ENCODE measurements around the gene ZNF584. TPM values are rescaled to one million over a fixed set of nuclear protein-coding genes. Genes with fewer than 3 reads are reported as not detected.

ZNF584 gene
- total RNA-seq: 10 to 100 TPM in 2 of 4 donors, 1 to 10 TPM in 2; 7.9 to 34.1 (median 9.2) TPM

DNA sequence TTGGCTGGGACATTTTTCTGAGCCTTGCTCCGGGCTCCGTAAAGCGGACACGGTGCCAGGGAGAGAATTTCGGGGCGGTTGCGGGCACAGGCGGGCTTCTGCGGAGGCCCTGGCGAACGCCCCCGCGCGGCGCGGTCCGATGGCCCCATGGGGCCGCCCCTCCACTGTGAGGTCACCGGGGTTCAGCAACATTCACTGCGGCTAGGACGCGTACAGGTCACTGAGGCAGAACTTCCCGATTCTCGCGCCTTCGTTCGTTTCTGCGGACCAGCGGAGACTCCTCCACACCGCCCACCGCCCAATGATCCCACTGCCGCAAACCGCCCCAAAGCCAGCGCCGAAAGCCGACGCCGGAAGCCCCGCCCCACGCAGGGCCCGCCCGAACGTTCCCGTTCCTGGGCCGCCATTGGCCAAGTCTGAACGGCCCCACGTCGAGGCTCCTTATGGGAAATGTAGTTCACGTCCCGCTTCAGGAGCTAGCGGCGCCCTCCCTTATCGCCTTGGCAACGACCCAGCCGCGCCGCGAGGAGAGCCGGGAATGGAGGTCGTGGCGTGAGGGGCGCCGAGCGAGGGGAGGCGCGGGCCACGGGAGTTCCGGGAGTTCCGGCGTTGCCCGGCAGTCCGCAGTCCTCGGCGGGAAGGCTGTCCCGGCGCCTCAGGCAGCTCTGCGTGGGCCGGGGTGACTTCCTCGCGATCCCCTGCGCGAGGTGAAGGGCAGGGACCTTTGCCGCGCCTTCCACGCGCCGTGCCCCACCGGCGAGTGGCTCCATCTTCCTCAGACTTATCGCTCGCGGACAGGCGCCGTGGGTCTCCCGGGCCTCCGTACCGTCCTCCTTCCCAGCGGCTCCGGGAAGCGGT is at the start of gene ZNF584:
Gene ZNF584 (plus strand): TSS at position 498 of the 858 bp plus-strand sequence. CDS start 499 bp downstream, outside the sequence.
- TF ChIP-seq, protein P1, sequence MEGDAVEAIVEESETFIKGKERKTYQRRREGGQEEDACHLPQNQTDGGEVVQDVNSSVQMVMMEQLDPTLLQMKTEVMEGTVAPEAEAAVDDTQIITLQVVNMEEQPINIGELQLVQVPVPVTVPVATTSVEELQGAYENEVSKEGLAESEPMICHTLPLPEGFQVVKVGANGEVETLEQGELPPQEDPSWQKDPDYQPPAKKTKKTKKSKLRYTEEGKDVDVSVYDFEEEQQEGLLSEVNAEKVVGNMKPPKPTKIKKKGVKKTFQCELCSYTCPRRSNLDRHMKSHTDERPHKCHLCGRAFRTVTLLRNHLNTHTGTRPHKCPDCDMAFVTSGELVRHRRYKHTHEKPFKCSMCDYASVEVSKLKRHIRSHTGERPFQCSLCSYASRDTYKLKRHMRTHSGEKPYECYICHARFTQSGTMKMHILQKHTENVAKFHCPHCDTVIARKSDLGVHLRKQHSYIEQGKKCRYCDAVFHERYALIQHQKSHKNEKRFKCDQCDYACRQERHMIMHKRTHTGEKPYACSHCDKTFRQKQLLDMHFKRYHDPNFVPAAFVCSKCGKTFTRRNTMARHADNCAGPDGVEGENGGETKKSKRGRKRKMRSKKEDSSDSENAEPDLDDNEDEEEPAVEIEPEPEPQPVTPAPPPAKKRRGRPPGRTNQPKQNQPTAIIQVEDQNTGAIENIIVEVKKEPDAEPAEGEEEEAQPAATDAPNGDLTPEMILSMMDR (IDR thresholded peaks at IDR 0.05): no peak
- ATAC-seq (ENCODE audit: low FRiP score) (peak; percentile 97), DNase-seq (ENCODE audit: low spot score) (peak; percentile 65)

DNA sequence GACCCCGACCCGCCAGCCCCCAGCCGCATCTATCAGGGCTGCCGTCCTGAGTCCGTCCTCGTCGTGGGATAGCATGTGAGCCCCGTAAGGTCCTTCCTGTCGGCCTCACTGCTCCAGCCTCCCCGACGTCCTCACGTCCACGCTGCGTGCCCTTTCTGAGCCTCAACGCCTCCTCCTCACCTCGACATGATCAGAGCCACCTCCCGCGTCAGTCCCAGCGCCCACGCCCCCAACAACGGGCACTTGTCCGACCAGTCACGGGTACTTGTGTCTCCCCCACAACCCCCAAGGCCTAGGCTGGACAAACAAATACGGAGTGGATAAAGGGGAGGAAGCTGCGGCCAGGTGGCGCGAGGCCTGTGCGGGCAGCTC is 46.6 kb upstream of the ZNF584 start:
- TF ChIP-seq, protein P1 (IDR thresholded peaks at IDR 0.05): no peak
- DNase-seq (ENCODE audit: low spot score): no peak
- peak; percentile 43 for ATAC-seq (ENCODE audit: low FRiP score)

- ATAC-seq (ENCODE audit: low FRiP score): peak; percentile 95
- TF ChIP-seq, protein P1 (IDR thresholded peaks at IDR 0.05): no peak
- peak; percentile 82 for DNase-seq (ENCODE audit: low spot score)
Measured at GRCh38 chr19:58362272-58362994, 46.0 kb upstream of the ZNF584 start, which contains the start of gene ZNF497. TSS of gene ZNF497 (minus strand) at chr19:58362751. CDS start at chr19:58357635, 5,116 bp downstream.

- DNase-seq (ENCODE audit: low spot score) (no peak), ATAC-seq (ENCODE audit: low FRiP score) (no peak)
- TF ChIP-seq, protein P1 (IDR thresholded peaks at IDR 0.05): no peak
Measured at GRCh38 chr19:58364146-58364545, 44.3 kb upstream of the ZNF584 start.

DNA sequence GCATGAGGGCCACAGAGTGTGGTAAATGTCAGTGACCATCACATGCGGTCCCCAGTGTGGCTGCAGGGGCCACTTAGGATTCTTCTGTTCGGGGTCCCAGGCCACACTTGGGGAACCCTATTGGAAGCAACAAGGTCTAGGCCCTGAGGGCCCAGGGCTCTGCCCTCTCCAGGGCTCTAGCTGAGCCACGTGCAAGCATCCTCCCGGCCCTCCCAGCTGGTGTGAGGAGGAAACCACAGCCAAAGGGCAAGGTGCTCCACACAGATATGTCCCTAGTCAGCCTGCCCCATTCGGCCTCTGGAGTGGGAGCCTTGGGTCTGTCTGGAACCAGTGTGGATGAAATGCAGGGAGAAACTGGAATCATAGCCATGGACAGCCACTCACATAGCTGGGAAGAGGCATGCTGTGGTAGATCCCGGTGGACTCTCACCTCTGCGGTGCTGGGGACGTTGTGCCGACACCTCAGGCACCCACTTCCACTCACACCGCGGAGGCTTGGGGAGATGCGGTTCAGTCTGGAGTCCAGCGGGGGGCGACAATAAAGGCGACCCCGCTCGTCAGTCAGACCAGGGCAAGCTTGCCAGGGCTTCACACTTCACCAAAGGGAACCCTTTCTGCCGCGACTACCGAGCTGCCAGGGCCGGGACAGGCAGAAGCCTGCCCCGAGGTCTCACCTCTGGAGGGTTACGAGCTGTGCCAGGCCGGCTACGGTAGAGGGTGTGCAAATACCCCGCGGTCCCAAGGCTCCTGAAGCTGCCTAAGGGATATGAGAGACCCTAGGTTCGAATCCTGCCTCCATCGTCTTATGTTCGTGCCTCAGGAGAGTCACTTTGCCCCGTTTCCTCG is 41.6 kb upstream of the ZNF584 start:
- DNase-seq (ENCODE audit: low spot score) (no peak), ATAC-seq (ENCODE audit: low FRiP score) (no peak)
- TF ChIP-seq, protein P1 (IDR thresholded peaks at IDR 0.05): no peak

GRCh38 chr19:58367698-58368454 is 40.6 kb upstream of the ZNF584 start:
- no peak for DNase-seq (ENCODE audit: low spot score)
- TF ChIP-seq, protein P1 (IDR thresholded peaks at IDR 0.05): no peak
- ATAC-seq (ENCODE audit: low FRiP score): no peak
